Measurements from ENCODE around the gene PPM1L. TPM values are rescaled to one million over a fixed set of nuclear protein-coding genes. Genes with fewer than 3 reads are reported as not detected.

The PPM1L gene
- total and polyA plus RNA-seq, 10 of the 15 experiments (the other 5 are each of a cell fraction or from before 2014, with no cell fraction given): under 0.01 to 0.33 (median 0.06) TPM; not detected in 1

- no peak for TF ChIP-seq HDAC2 (IDR thresholded peaks at IDR 0.05)
These were observed 232.2 kb downstream of the PPM1L start (continued) for GRCh38 chr3:160987982-160988964.

- ChIA-PET POLR2A (interaction anchor here (0.6 kb wide), 1 partner anchor 10 kb away, joined by 5 read pairs; no protein-coding TSS in a partner anchor), RAD21 (ENCODE audit: unreplicated experiment) (no interaction called here), CTCF (no interaction called here), SMC1A (ENCODE audit: uncharacterized antibody, unreplicated experiment) (interaction anchor here (1.3 kb wide), 1 partner anchor 34 kb away, joined by 3 read pairs; no protein-coding TSS in a partner anchor)
- Histone ChIP-seq H3K4me1 (ENCODE audit: control insufficient read depth, insufficient read depth, low read length) (no peaks in the 10 kb centered on the region), H3K36me3 (ENCODE audit: control insufficient read depth in 2 of 2, insufficient read depth in 2 of 2, low read length in 1 of 2) (no peaks in the 10 kb centered on the region), H3K4me3 (no peak overlapping the region), H2AFZ (ENCODE audit: control insufficient read depth, low read depth, low read length) (no peak overlapping the region), H3K79me2 (ENCODE audit: control insufficient read depth, insufficient read depth, low read length) (no peaks in the 10 kb centered on the region), H3K27ac (ENCODE audit: control insufficient read depth, insufficient read depth) (no peak overlapping the region), H3K4me2 (ENCODE audit: control insufficient read depth, insufficient read depth) (no peak overlapping the region), H3K27me3 (replicated peaks in 1 of 2; ENCODE audit: control insufficient read depth in 2 of 2, insufficient read depth in 2 of 2, low read length in 1 of 2) (no peaks in the 10 kb centered on the region), H4K20me1 (ENCODE audit: control insufficient read depth, insufficient read depth) (no peaks in the 10 kb centered on the region), H3K9me3 (replicated peaks; ENCODE audit: control insufficient read depth, insufficient read depth, low read length) (no peaks in the 10 kb centered on the region), H3K9ac (ENCODE audit: control insufficient read depth, insufficient read depth, low read length) (no peak overlapping the region)
- WGBS (ENCODE audit: insufficient coverage, insufficient replicate concordance, low lambda C conversion rate, missing lambda C conversion rate): 69% methylated on average over 2 of the region's 2 CpGs
- BruUV-seq (replicated peaks): no TSS peak
- in situ Hi-C loops (cut with MboI): no loop called here
- TF ChIP-seq HCFC1 (IDR thresholded peaks at IDR 0.05; ENCODE audit: low read length) (no peak), CBFB (IDR thresholded peaks at IDR 0.05; ENCODE audit: low read depth) (no peak), RAD51 (IDR thresholded peaks at IDR 0.05) (no peak), TAF1 (IDR thresholded peaks at IDR 0.05; ENCODE audit: borderline replicate concordance, low read depth, low read length) (no peak), RAD21 (IDR thresholded peaks at IDR 0.05; ENCODE audit: insufficient read depth, low read depth, low read length) (no peak), SUPT20H (IDR thresholded peaks at IDR 0.05; ENCODE audit: borderline replicate concordance, control insufficient read depth, low read depth, low read length) (no peak), CHD2 (IDR thresholded peaks at IDR 0.05; ENCODE audit: borderline replicate concordance, low read depth, low read length) (no peak), ZBED1 (IDR thresholded peaks at IDR 0.05; ENCODE audit: borderline replicate concordance) (no peak), KAT2A (conservative IDR thresholded peaks at IDR 0.05; ENCODE audit: control insufficient read depth, low read depth, low read length) (no peak), ZNF207 (IDR thresholded peaks at IDR 0.05; ENCODE audit: borderline replicate concordance) (no peak), CREB1 (IDR thresholded peaks at IDR 0.05; ENCODE audit: low read depth) (no peak), HSF1 (IDR thresholded peaks at IDR 0.05; ENCODE audit: low read depth, low read length) (no peak), HDAC2 (IDR thresholded peaks at IDR 0.05) (no peak), YY1 (IDR thresholded peaks at IDR 0.05; ENCODE audit: low read depth, low read length) (no peak), CTCF (IDR thresholded peaks at IDR 0.05 in 2 of 3, conservative IDR thresholded peaks at IDR 0.05 in 1 of 3; ENCODE audit: control insufficient read depth in 2 of 3, extremely low read depth in 1 of 3, insufficient read depth in 1 of 3, low read depth in 3 of 3, low read length in 3 of 3) (no peak)
- DNase-seq (ENCODE audit: low read depth, low spot score): no peak
- no peak for ATAC-seq
- intact Hi-C loops (cut with micrococcal nuclease; ENCODE audit: unreplicated experiment): no loop called here
- no peak for FAIRE-seq
These were observed 234.4 kb downstream of the PPM1L start for GRCh38 chr3:160990446-160990845.

Data from GM12878 (cell line).